HG02759 (cell line): ENCODE results near the gene HBP1.
A peak's percentile ranks its signal among the peaks of the same experiment; 100 is the strongest.
"Not testable (repeated sequence)": the region's sequence is repeated elsewhere in the genome, so short reads cannot be mapped to it uniquely, and the experiment has no call there.

Experiments used
- ATAC-seq: cut with Tn5 transposase; IDR thresholded peaks from one replicate; pipeline ENCODE4 v1.9.1; 2021; ENCODE audit warnings: mild to moderate bottlenecking, moderate library complexity; ENCODE audit not compliant: unreplicated experiment

HBP1 gene

DNA sequence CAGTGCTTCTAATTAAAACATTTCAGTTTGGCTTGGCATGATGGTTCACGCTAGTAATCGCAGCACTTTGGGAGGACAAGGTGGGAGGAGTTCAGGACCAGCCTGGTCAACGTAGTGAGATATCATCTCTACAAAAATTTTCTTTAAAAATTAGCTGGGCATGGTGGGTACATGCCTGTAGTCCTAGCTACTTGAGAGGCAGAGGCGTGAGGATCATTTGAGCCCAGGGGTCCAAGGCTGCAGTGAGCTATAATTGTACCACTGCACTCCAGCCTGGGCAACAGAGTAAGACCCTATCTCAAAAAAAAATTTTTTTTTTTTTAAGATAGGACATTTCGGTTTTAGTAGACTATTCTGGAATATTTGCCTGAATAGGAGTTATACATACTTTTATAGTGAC is 12.4 kb downstream of the HBP1 start:
- ATAC-seq = no peak

DNA sequence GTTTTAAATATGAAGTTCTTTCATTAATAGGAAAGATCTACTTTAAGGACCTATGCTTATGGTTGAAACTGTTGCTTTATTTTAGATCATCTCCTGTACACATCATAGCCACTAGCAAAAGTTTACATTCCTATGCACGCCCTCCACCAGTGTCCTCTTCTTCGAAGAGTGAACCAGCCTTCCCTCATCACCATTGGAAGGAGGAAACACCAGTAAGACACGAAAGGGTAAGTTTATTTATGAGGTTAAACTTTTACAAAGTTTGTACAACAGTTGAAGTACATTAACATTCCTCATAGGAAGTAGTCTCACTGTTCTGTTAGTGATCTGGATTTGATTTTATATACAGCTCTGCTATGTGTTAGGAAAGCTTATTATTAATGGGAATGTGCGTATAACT is 16.9 kb downstream of the HBP1 start:
- no peak for ATAC-seq

DNA sequence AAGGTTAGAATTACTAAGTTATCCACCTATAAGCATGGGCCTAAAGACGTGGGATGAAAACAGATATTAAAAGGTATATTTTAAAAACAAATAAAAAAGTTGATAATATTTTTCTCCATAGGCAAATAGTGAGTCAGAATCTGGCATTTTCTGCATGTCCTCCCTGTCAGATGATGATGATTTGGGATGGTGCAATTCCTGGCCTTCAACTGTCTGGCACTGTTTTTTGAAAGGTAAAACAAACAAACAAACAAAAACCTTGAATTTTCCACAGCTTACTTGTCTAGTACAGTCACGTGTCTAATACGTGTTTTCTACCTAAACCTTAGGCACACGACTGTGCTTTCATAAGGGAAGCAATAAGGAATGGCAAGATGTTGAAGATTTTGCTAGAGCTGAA is 17.4 kb downstream of the HBP1 start:
- no peak for ATAC-seq

DNA sequence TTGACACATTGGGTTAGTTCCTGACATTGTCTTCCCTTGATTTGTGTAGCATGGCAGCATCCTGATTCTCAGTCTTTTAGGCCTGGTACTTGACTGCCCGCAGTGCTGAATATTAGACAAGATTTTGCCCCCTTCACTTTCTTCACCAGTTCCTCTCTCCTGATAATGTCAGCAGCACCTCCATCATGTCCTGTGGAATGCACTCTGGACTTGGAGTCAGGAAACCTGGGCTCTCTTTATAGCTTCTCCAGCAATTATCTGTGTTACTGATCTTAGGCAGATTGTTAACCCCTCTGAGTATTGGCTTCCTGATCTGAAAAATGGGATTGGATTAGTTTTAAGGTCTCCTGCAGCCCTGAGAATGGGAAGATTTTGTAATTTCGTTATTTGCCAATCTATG is 19.0 kb downstream of the HBP1 start:
- ATAC-seq = no peak

DNA sequence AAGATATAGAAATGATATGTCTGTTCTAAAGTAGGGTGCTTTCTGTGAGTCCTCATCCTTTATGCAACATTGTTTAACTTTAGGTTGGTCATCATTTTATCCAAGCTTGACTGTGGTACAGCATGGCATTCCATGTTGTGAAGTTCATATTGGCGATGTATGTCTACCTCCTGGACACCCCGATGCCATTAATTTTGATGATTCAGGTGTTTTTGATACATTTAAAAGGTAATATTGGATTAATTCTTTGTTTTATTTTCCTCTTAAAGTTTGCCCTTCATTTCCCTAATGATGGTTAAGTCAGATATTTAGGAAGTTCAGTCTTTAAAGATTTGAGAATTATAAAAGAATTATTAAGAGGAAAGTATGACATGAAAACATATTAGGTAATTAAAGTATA is 21.3 kb downstream of the HBP1 start:
- ATAC-seq = no peak

DNA sequence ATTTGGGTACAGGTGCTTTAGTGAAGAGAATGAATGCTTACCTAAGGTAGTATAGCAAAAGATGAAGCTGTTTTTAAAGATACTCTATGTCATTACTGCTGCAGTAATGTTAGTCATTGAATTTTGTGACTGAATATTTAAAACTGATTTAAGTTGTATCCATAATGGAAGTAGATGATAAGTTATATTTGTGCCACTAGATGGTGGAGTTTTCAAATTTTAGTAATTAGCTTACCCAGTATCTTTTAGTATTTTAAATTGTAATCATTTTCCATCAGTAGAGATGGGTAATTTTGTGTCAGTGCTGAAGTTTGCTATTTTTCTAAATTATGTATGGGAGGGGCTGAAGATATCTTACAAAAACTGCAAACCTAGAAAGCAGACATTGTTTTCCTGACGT is 25.2 kb downstream of the HBP1 start:
- ATAC-seq = no peak

DNA sequence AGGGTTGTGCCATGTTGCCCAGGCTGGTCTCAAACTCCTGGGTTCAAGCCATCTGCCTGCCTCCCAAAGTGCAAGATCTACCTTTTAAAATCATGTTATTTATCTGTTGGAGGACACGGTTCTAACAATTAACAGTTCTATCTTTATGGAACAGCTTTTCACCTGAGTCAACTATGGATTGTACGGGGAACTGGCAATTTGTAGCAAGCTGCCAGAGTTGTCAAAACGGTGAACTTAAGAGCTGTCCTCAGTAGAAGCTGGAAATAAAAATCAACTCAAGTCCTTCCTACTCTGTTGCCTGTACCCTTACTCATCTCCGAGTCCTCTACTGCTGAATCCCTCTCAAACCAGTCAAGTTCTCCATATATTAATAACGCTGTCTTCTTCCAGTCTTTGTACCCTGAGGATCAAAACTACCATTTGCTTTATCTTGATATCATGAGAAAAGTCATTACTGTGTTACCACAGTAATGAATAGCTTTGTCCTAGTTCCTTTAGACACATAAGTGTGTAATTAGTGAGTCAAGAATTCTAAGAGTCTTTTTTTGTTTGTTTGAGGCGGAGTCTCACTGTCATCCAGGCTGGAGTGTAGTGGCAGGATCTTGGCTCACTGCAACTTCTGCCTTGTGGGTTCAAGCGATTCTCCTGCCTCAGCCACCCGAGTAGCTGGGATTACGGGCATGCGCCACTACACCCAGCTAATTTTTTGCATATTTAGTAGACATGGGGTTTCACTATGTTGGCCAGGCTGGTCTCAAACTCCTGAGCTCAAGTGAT is 28.2 kb downstream of the HBP1 start:
- no peak for ATAC-seq

DNA sequence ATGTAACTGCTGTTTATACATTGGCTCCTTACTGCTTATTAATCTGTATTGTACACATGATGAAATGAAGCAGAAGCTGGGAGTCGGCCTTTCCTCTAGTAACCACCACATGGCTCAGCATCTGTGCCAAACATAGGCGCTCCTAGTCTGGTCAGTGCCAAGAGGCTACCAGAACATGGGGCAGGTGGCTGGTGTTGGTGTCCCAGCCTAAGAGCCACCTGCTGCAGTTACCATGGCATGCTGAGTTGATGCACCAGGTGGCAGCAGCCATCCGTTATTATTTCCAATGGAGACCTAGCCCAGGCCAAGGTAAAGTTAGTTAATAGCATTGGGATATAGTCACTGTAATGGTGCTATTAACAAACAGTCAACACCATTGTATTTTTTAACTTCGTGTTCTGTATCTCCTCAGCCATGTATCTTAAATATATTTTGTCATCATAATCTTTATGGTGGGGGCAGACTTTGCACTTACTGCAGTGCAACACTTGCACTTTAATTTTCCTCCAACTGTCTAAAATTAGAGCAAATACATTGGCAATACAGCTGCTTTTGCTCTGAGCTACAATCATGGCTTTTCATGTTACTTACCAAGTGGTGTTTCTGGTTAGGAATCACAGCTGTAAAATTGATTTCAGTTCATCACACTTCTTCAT is 33.1 kb downstream of the HBP1 start:
- ATAC-seq = peak; percentile 67

DNA sequence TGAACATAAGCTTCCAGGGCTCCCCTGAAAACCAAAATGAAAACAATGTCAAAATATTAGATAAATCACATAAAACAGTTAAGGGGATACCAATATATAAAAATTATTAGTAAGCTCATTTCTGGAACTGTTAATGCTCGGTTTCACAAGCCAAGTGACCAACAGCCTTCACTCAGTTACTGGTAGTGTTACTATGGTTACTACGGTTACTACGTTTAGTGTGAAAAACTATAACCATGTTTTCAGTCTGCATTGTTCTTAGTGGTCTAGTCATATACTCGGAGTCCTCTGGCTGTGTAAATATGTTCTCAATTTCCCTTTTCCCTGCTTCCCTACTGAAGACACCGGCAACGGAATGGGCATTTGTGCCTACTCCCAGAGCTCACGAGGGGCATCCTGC is 34.8 kb downstream of the HBP1 start:
- ATAC-seq = no peak

DNA sequence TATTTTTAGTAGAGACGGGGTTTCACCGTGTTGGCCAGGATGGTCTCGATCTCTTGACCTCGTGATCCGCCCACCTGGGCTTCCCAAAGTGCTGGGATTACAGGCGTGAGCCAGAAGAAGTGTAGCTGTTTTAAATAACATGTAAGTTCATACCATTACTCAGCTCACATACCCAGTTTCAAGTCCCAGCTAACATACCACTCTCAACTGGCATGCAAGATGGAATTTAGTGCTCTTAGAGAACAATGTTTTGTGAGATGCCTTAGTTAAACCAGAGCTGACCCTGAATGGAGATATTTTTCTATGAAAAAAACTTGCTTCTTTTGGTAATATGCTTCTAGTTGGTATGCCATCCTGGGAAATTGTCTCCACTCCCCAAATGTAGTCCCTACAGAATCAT is 37.3 kb downstream of the HBP1 start:
- ATAC-seq = no peak

DNA sequence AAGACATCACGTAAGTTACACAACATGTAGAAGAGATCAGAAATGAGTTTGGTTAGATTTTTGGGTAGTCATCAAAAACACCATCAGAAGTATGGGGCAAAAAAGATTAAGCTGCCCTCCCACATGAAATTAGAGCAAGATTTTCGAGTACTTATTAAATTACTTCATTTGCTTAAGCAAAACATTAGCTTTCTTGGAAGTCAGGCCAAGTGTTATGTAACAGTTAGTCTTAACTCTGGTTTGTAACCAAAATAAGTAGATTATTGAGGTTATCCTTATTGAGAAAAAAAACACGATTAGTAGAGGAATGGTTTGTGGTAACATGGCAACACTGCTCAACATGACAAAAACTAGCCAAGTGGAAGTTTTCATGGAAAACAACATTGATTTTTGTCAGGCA is 37.9 kb downstream of the HBP1 start:
- ATAC-seq = no peak

DNA sequence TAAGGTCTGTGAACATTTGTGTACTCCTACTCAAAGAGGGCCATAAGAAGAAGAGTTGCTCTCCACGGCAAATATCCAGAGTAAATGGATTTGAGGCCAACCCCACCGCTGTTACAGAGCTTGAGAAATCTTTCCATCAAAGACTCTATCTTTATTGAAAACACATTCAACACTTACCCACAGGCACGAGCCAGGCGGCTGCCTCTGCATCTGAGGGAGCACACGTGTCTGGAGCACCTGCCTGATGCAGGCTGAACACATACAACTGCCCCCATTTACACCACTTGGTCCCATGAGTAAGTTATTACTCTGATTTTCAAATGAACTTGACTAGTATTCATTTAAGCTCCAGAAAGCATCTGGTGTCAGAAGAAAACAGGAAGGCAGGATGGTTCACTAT is 38.7 kb downstream of the HBP1 start:
- no peak for ATAC-seq

DNA sequence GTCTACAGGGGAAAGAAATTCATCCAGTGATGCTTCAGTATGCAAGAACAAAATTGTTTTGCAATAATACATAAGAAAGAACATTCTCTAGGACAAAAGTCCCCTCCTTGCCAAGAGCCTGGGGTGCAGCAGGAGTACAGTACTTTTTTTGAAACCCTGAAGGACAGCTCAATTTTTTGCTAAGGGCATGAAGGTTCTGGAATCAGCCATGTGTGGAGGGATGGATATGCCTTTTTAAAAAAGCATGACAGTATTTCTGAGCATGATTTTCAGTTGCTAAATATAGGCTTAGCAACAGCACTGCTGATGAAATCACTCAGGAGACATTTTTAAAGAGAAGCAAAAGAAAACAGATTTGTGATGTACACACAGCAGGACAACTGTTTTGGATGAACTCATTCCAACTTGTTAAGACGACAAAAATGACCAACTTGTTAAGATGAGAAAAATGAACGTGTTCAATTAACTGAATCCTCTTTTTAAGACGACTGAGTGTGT is 39.3 kb downstream of the HBP1 start:
- no peak for ATAC-seq

DNA sequence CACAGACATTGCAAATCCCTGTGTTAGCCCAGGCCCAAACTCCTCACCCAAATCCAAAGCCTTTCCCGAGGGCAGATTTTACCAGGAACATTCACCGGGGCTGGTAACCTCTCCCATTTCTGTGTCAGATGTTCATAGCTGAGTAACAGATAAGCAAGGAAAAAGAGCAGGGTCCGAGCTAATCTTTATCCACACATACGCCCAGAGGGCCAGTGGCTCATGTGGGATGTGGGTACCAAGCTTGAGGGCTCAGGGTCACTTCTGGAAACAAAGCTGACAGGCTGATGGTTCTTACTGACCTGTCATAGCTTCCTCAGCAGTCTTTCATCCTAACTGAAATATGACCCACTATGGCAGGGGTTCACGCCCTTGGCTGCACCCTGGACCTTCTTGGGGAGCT is 39.8 kb downstream of the HBP1 start:
- no peak for ATAC-seq

DNA sequence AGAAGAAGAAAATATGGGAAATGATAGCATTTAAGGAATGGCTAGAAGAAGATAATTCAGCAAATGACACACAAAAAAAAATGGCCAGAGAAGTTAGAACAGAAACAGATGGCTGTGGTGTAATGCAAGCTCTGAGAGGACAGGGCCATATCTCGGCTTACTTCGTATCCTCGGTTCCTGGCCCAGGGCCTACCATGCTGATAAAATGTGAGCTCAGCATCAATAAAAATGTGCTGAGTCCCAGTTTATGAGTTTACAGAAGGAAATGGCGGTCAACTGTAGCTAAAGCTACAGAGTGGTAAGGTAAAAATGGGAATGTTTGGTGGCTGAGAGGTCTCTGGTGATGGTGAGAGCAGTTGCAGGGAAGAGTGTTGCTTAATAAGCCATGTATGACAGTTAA is 40.8 kb downstream of the HBP1 start:
- no peak for ATAC-seq

DNA sequence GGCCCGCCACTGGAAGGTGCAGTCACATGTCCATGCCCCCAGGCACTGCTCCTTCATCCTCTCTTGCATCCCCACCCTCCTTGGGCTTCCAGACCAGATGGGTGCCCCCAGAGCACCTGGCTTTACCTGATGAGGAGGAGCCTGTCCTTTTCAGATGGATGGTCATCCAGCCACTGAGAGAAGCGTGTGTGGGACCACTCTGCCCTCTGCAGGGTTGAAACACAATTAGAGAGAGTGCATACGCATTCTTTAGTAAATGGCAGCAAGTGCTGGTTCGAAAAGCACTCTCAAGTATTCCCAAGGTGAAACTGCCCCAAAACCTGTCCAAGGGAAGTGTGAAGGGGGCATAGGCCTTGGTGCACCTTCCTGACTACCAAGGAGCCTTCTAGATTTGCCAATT is 41.6 kb downstream of the HBP1 start:
- ATAC-seq = no peak

DNA sequence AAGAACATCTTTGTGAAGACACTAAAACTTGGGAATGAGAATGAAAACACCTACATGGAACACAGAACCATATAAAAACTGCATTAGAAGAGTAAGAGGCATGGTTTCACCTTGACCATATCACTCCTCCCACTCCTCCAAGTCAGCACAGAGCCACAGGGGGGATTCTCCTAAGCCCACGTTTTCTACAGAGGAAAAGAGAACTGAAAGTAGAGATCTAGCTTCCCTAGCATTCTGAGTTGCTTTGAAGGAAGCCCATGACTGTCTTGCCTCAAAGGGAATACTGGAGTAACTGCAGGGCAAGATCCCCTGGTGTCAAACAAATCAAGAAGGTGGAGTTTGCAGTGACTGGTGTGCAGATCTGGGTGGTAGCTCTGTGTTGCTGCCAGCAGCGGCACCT is 43.9 kb downstream of the HBP1 start:
- no peak for ATAC-seq

DNA sequence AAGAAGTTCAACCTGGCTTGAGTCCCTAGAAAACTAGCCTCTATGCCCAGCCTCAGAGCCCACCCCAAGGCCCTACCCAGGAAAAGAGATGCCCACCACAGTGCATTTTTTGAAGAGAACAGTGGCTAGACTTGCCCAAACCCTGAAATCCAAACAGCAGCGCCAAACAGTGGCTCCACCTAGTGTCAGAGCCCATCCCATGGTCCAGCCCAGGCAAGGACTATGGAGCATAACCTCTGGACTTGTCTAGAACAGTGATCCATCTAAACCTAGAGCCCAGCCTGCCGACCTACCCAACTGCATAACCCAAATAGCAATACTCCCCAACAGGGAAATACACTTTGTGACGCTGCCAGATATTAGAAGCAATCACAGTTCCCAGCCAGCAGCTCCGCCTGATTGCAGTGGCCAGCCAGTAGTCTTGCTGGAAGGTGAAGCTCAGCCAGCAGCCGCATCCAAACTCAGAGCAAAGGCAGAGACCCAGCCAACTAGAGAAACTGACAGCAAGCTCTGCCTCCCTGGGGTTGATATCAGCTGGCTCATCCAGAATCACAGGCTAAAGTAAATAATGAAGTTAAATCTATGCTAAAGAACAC is 44.5 kb downstream of the HBP1 start:
- no peak for ATAC-seq

DNA sequence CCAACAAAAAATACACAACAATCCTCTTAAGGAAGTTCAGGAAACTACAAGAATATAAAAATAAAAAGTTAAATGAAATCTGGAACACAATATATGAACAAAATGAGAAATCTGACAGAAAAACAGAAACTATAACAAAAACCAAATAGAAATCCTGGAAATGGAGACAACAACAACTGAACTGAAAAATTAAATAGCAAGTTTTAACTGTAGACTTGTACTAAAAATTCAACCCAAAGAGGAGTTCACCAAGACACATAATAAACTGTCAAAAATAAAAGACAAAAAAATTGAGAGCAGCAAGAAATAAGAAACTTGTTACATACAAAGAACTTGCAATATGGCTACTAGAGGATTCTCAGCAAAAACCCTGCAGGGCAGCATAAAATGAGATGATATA is 45.1 kb downstream of the HBP1 start:
- no peak for ATAC-seq

DNA sequence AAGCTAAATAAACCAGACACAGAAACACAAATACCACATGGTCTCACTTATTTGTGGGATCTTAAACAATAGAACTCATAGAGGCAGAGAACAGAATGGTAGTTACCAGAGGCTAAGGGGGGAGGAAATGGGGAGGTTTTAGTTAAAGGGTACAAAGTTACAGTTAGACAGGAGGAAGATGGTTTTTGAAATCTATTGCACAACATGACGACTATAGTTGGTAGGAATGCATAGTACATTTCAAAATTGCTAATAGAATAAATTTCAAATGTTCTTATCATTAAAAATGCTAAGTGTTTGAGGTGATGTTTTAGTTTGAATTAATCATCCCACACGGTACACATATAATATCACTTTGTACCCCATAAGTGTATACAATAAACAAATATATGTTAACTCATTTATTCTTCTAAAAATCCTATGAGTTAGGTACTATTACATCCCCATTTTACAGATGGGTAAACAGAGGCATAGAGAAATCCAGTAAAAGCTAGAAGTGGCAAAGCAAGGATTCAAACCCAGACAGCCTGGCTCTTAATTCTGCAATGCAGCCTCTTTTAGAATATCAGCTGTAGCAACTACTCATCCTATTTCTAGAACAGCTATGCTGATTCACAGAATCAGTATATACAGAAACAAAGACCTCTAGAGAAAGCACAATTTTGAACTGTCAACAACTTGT is 50.9 kb downstream of the HBP1 start:
- no peak for ATAC-seq

DNA sequence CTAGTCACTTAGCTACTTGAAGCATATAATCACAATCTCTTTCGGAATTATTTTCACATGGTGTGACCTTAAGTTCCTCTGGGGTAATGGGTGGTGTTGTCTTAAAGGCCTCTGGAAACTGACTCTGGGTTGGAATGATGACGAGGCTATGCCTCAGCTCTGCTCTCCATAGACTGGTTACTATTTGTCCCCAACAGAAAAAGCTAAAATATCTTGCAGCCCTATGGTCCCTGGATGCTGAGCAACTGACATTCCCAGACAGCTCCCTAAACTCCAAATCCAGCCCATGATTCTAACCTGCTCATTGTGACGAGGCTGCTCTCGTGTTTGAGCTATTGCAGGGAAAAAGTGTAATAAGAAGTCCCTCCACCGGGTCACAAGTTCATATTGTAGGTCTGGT is 51.6 kb downstream of the HBP1 start:
- no peak for ATAC-seq

DNA sequence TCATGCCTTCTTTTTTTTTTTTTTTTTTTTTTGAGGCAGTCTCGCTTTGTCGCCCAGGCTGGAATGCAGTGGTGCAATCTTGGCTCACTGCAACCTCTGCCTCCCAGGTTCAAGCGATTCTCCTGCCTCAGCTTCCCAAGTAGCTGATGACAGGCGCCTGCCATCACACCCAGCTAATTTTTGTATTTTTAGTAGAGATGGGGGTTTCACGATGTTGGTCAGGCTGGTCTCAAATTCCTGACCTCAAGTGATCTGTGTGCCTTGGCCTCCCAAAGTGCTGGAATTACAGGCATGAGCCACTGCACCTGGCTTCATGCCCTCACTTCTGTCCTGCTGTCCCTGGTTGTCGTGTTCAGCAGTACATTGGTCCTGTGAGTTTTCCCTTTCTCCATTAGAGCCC is 52.0 kb downstream of the HBP1 start:
- ATAC-seq = not testable (repeated sequence)
